ENCODE results near the gene AGPAT1. TPM values are rescaled to one million over a fixed set of nuclear protein-coding genes. Genes with fewer than 3 reads are reported as not detected.

The AGPAT1 gene
- total and polyA plus RNA-seq, 8 donors: 7.3 to 52.6 (median 34.9) TPM

- Histone ChIP-seq H3K27me3 (no peaks in the 10 kb centered on the region), H3K4me1 (peaks cover 0 to 6% (median 2%) of the 10 kb centered on the region in 4 donors), H3K4me3 (no peak overlapping the region), H3K27ac (no peak overlapping the region), H3K36me3 (no peaks in the 10 kb centered on the region), H3K9me3 (no peaks in the 10 kb centered on the region)
- intact Hi-C loops (cut with DNase I; ENCODE audit: low total_unique reads): no loop called here
- TF ChIP-seq, protein P1, sequence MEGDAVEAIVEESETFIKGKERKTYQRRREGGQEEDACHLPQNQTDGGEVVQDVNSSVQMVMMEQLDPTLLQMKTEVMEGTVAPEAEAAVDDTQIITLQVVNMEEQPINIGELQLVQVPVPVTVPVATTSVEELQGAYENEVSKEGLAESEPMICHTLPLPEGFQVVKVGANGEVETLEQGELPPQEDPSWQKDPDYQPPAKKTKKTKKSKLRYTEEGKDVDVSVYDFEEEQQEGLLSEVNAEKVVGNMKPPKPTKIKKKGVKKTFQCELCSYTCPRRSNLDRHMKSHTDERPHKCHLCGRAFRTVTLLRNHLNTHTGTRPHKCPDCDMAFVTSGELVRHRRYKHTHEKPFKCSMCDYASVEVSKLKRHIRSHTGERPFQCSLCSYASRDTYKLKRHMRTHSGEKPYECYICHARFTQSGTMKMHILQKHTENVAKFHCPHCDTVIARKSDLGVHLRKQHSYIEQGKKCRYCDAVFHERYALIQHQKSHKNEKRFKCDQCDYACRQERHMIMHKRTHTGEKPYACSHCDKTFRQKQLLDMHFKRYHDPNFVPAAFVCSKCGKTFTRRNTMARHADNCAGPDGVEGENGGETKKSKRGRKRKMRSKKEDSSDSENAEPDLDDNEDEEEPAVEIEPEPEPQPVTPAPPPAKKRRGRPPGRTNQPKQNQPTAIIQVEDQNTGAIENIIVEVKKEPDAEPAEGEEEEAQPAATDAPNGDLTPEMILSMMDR (IDR thresholded peaks at IDR 0.05): no peak
- TF ChIP-seq POLR2A (IDR thresholded peaks at IDR 0.05): no peak
- DNase-seq: no peak
- 57 to 69% (median 66%) methylated on average over 5 of the region's 5 CpGs for WGBS, 5 donors
Observed at GRCh38 chr6:32140420-32141046, 35.4 kb downstream of the AGPAT1 start.

GRCh38 chr6:32139590-32139989, 36.3 kb downstream of the AGPAT1 start:
- Histone ChIP-seq H3K4me3 (no peak overlapping the region), H3K27me3 (no peaks in the 10 kb centered on the region), H3K9me3 (no peaks in the 10 kb centered on the region), H3K27ac (no peak overlapping the region), H3K36me3 (no peaks in the 10 kb centered on the region), H3K4me1 (peaks cover 0 to 5% (median 2%) of the 10 kb centered on the region in 4 donors)
- intact Hi-C loops (cut with DNase I; ENCODE audit: low total_unique reads): no loop called here
- no peak for DNase-seq
- TF ChIP-seq POLR2AphosphoS5 (IDR thresholded peaks at IDR 0.05) (no peak), EP300 (IDR thresholded peaks at IDR 0.05) (no peak)
- 63 to 77% (median 67%) methylated on average over 5 of the region's 5 CpGs for WGBS, 5 donors

GRCh38 chr6:32137454-32137853, 38.4 kb downstream of the AGPAT1 start:
- no peak for DNase-seq
- Histone ChIP-seq H3K4me1 (no peaks in the 10 kb centered on the region), H3K4me3 (no peak overlapping the region), H3K27me3 (no peaks in the 10 kb centered on the region), H3K9me3 (no peaks in the 10 kb centered on the region), H3K27ac (no peak overlapping the region), H3K36me3 (no peaks in the 10 kb centered on the region)
- no peak for TF ChIP-seq POLR2A (IDR thresholded peaks at IDR 0.05)
- TF ChIP-seq POLR2AphosphoS5 (IDR thresholded peaks at IDR 0.05): no peak
- TF ChIP-seq, protein P1 (IDR thresholded peaks at IDR 0.05): no peak
- TF ChIP-seq EP300 (IDR thresholded peaks at IDR 0.05): no peak
- intact Hi-C loops (cut with DNase I; ENCODE audit: low total_unique reads): no loop called here

GRCh38 chr6:32133786-32134185, 42.1 kb downstream of the AGPAT1 start:
- DNase-seq: no peak
- peaks cover 10 to 18% (median 12%) of the 10 kb centered on the region in 4 donors for H3K4me1 ChIP-seq
- H3K27ac ChIP-seq: no peak overlapping the region
- 72 to 86% (median 80%) methylated on average over 4 of the region's 4 CpGs for WGBS, 5 donors
- TF ChIP-seq EP300 (IDR thresholded peaks at IDR 0.05) (no peak), POLR2A (IDR thresholded peaks at IDR 0.05) (no peak)
- no peaks in the 10 kb centered on the region for H3K9me3 ChIP-seq
- no peaks in the 10 kb centered on the region for H3K27me3 ChIP-seq
- intact Hi-C loops (cut with DNase I; ENCODE audit: low total_unique reads): no loop called here
- H3K36me3 ChIP-seq: no peaks in the 10 kb centered on the region
- H3K4me3 ChIP-seq: no peak overlapping the region

- TF ChIP-seq POLR2A (IDR thresholded peaks at IDR 0.05) (no peak), POLR2AphosphoS5 (IDR thresholded peaks at IDR 0.05) (no peak), EP300 (IDR thresholded peaks at IDR 0.05) (no peak)
- TF ChIP-seq, protein P1 (IDR thresholded peaks at IDR 0.05): no peak
- Histone ChIP-seq H3K27ac (no peak overlapping the region), H3K4me1 (peaks cover 20 to 30% (median 24%) of the 10 kb centered on the region in 4 donors), H3K27me3 (no peaks in the 10 kb centered on the region), H3K36me3 (no peaks in the 10 kb centered on the region), H3K9me3 (no peaks in the 10 kb centered on the region), H3K4me3 (no peak overlapping the region)
- intact Hi-C loops (cut with DNase I; ENCODE audit: low total_unique reads): no loop called here
- no peak for DNase-seq
Observed at GRCh38 chr6:32132110-32132509, 43.8 kb downstream of the AGPAT1 start.

Measured in stomach (tissue), 9 donors.